ENCODE data around the gene ROM1. TPM values are rescaled to one million over a fixed set of nuclear protein-coding genes. Genes with fewer than 3 reads are reported as not detected.

The ROM1 gene
- polyA plus RNA-seq, 1 donor (not counting 4 experiments of a cell fraction or from before 2014, with no cell fraction given): 1.5 TPM

DNA sequence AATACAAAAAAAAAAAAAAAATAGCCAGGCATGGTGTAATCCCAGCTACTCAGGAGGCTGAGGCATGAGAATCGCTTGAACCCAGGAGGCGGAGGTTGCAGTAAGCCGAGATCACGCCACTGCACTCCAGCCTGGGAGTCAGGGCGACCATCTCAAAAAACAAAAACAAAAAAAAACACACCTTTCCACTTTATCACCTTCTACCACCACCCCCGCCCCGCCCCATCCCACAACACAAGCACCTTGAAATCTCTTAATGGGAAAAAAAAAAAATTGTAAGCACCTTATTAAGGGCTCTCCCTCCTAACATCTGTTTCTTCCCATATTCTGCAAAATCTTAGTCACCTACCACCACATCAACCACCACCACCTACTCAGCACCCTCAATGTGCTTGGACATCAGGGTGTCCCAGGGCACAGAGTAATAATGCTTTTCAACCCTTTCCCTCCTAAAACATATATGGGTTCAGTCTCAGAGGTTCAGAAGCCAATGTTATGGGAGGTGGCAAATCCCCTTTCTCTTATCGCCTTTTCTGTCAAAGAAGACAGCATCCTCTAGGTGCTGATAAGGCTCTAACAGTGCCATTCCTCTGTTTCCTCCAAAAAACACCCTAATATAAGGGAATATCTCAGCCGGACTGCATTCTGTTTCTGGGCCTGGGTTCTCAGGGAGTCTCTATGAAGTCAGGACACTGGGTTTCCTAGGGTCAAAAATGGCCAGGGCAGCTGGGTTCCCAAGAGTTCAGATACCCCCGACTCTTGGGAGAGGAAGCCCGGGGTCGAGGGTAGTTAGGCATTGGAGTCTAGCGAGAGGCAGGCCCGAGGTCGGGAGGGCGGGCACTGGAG is 39.3 kb downstream of the ROM1 start:
- FAIRE-seq (no peak), DNase-seq (ENCODE audit: low read depth, low spot score) (no peak)
- dilution Hi-C loops (cut with MboI; ENCODE audit: extremely low pct_ligation_motif_present, low sequenced_read_pairs): no loop called here
- H3K4me1 ChIP-seq (ENCODE audit: control insufficient read depth, extremely low read depth, insufficient read depth, low read length): peaks cover 6% of the 10 kb centered on the region
- no peaks in the 10 kb centered on the region for H3K27me3 ChIP-seq (ENCODE audit: control insufficient read depth, extremely low read depth, insufficient read depth, low read length)
- H2AFZ ChIP-seq (ENCODE audit: control insufficient read depth, low read length): peak overlapping the region; percentile 19
- H4K20me1 ChIP-seq (ENCODE audit: control insufficient read depth, extremely low read depth, insufficient read depth, low read length): no peaks in the 10 kb centered on the region
- H3K4me2 ChIP-seq (ENCODE audit: control insufficient read depth, extremely low read depth, insufficient read depth, low read depth, low read length): peak overlapping the region; percentile 77
- H3K4me3 ChIP-seq (ENCODE audit: control insufficient read depth in 2 of 3, extremely low read depth in 1 of 3, insufficient read depth in 2 of 3, low read depth in 1 of 3, low read length in 3 of 3): peak overlapping the region; percentile 75 to 94 (median 92)
- peak overlapping the region; percentile 98 for H3K9ac ChIP-seq (ENCODE audit: control insufficient read depth, extremely low read depth, insufficient read depth, low read length)
- TF ChIP-seq, protein P1, sequence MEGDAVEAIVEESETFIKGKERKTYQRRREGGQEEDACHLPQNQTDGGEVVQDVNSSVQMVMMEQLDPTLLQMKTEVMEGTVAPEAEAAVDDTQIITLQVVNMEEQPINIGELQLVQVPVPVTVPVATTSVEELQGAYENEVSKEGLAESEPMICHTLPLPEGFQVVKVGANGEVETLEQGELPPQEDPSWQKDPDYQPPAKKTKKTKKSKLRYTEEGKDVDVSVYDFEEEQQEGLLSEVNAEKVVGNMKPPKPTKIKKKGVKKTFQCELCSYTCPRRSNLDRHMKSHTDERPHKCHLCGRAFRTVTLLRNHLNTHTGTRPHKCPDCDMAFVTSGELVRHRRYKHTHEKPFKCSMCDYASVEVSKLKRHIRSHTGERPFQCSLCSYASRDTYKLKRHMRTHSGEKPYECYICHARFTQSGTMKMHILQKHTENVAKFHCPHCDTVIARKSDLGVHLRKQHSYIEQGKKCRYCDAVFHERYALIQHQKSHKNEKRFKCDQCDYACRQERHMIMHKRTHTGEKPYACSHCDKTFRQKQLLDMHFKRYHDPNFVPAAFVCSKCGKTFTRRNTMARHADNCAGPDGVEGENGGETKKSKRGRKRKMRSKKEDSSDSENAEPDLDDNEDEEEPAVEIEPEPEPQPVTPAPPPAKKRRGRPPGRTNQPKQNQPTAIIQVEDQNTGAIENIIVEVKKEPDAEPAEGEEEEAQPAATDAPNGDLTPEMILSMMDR (optimal IDR thresholded peaks at IDR 0.05 in 1 of 3, IDR thresholded peaks at IDR 0.05 in 1 of 3, conservative IDR thresholded peaks at IDR 0.05 in 1 of 3; ENCODE audit: extremely low read depth in 1 of 3, insufficient read depth in 2 of 3, low read length in 3 of 3): no peak
- no peak for TF ChIP-seq EZH2 (IDR thresholded peaks at IDR 0.05; ENCODE audit: low read length)
- H3K27ac ChIP-seq (ENCODE audit: control insufficient read depth, insufficient read depth, low read length): peak overlapping the region; percentile 92
- H3K79me2 ChIP-seq (ENCODE audit: control insufficient read depth, insufficient read depth, low read length): peaks cover 30% of the 10 kb centered on the region
- H3K36me3 ChIP-seq (ENCODE audit: control insufficient read depth in 2 of 2, extremely low read depth in 1 of 2, insufficient read depth in 2 of 2, low read length in 2 of 2): peaks cover 12 to 15% of the 10 kb centered on the region in 2 experiments
- no peaks in the 10 kb centered on the region for H3K9me3 ChIP-seq (ENCODE audit: control insufficient read depth, low read depth, low read length)
- H3K9me1 ChIP-seq (ENCODE audit: control insufficient read depth, extremely low read depth, insufficient read depth, low read length): no peaks in the 10 kb centered on the region

DNA sequence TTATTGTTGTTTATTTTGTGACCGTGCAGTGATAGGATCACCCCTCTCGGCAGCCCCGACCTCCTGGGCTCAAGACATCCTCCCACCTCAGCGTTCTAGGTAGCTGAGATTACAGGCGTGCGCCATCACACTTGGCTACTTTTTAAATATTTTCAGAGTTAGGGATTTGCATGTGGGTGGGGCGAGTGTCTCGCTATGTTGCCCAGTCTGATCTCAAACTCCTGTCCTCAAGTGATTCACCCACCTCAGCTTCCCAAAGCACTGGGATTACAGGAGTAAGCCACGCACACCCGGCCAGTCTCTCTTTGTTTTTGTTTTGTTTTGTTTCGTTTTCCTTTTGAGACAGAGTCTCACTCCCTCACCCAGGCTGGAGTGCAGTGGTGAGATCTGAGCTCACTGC is 41.2 kb downstream of the ROM1 start:
- FAIRE-seq: no peak
- Histone ChIP-seq H3K36me3 (ENCODE audit: control insufficient read depth in 2 of 2, extremely low read depth in 1 of 2, insufficient read depth in 2 of 2, low read length in 2 of 2) (peaks cover 3 to 8% of the 10 kb centered on the region in 2 experiments), H3K27me3 (ENCODE audit: control insufficient read depth, extremely low read depth, insufficient read depth, low read length) (no peaks in the 10 kb centered on the region), H3K79me2 (ENCODE audit: control insufficient read depth, insufficient read depth, low read length) (peaks cover 27% of the 10 kb centered on the region), H3K9me3 (ENCODE audit: control insufficient read depth, low read depth, low read length) (no peaks in the 10 kb centered on the region), H2AFZ (ENCODE audit: control insufficient read depth, low read length) (no peak overlapping the region), H3K27ac (ENCODE audit: control insufficient read depth, insufficient read depth, low read length) (no peak overlapping the region), H3K9me1 (ENCODE audit: control insufficient read depth, extremely low read depth, insufficient read depth, low read length) (no peaks in the 10 kb centered on the region), H4K20me1 (ENCODE audit: control insufficient read depth, extremely low read depth, insufficient read depth, low read length) (no peaks in the 10 kb centered on the region), H3K9ac (ENCODE audit: control insufficient read depth, extremely low read depth, insufficient read depth, low read length) (no peak overlapping the region), H3K4me3 (ENCODE audit: control insufficient read depth in 2 of 3, extremely low read depth in 1 of 3, insufficient read depth in 2 of 3, low read depth in 1 of 3, low read length in 3 of 3) (no peak overlapping the region), H3K4me2 (ENCODE audit: control insufficient read depth, extremely low read depth, insufficient read depth, low read depth, low read length) (no peak overlapping the region), H3K4me1 (ENCODE audit: control insufficient read depth, extremely low read depth, insufficient read depth, low read length) (peaks cover 6% of the 10 kb centered on the region)
- dilution Hi-C loops (cut with MboI; ENCODE audit: extremely low pct_ligation_motif_present, low sequenced_read_pairs): no loop called here
- DNase-seq (ENCODE audit: low read depth, low spot score): no peak
- TF ChIP-seq EZH2 (IDR thresholded peaks at IDR 0.05; ENCODE audit: low read length): no peak
- TF ChIP-seq, protein P1 (optimal IDR thresholded peaks at IDR 0.05 in 1 of 3, IDR thresholded peaks at IDR 0.05 in 1 of 3, conservative IDR thresholded peaks at IDR 0.05 in 1 of 3; ENCODE audit: extremely low read depth in 1 of 3, insufficient read depth in 2 of 3, low read length in 3 of 3): no peak

Data from keratinocyte (primary cell).